Measurements from ENCODE around the gene ACTG1.

Gene ACTG1

GRCh38 chr17:81515530-81516041 lies 3.0 kb upstream of the ACTG1 start:
- DNase-seq, result no peak

DNA sequence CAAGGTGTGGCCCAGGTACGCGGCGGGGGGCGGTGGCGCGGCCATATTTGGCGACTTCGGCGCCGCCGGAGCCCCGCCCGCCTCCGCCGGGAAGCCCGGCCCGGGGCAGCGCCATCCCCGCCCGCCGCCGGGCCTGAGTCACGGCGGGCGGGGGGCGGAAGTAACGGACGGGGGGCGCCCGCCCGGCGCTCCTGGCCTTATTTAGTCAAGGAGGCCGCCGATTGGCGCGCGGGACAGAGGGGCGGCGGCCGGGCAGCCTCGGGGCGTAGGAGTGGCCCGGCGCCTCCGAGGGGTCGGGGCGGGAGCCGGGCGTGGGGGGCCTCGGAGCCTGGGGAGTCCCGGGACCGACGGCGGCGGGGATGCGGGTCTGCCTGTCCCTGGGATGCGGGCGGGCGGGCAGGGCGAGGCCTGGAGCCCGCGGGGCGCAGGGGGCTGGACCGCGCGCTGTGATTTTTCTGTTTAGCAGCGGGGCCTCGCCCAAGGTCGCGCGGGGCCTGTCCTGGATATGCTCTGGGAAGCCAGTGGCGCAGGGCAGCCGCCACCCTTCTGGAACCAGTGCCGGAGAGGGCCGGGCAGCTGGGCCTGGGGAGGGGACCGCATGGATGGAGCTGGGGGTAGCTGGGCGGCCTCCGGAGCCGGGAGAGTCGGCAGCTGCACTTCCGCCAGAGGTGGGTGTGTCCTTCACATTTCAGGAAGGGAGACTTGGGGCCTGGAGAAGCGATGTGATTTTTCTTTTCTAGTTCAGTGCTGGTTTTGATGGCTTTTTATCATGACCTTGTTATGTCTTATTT lies 2.3 kb upstream of the ACTG1 start:
- DNase-seq, result no peak

- no peak for DNase-seq
These were observed 1.8 kb upstream of the ACTG1 start for GRCh38 chr17:81514489-81514738.

DNA sequence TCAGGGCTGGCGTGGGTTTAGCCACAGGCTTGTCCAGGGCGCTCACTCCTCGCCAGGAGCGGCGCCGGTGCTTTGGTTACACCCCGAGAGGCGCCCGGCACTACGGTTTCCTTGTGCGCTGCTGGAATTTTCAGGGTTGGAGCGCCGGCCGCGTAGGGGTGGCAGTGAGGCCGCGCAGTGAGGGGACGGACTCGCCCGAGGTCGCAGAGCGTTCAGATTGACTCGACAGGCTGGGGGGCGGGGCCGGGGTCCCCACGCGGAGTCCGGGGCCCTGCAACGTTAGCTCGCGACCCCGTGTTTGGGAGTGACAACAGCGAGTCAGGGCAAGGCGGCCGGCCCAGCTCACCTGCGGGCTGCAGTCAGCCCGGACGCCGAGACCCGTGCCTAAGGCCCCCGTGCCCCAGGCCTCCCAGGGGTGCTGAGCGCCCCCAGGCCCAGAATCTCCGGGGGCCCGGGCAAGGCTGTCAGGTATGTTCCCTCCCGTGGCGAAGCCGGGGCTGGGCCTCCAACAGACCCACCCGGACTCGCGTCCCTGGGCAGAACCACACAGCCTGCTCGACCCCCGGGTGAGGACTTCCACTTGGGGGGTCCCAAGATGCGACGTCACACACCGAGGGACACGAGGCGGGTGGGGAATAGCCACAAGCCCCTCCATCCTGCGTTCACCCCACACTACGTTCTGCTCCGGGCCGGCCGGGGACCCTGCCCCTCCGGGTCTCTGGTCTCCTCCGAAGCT lies 1.3 kb upstream of the ACTG1 start:
- DNase-seq, result no peak

DNA sequence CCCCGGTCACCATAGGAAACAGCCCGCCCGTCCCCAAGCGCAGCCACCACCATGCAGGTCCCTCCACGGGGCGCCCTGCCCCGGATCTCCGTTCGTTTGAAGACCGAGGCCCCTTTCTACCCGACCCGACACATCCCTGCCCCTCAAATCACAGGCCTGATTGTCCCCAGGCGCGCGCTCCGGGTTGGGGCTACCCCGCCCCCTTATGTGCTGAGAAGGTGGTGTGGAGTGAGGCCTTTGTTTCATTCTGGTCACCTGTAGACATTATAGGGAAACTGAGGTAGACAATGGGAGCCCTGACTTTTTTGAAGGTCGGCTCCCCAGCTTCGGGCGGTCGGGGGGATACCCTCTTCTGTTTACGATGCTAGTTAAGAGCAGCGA lies 763 bp upstream of the ACTG1 start:
- DNase-seq, result peak; percentile 58

GRCh38 chr17:81511804-81512561 lies 616 bp downstream of the ACTG1 start:
- DNase-seq, result no peak

GRCh38 chr17:81511554-81511803 lies 1.1 kb downstream of the ACTG1 start:
- DNase-seq, result no peak

DNA sequence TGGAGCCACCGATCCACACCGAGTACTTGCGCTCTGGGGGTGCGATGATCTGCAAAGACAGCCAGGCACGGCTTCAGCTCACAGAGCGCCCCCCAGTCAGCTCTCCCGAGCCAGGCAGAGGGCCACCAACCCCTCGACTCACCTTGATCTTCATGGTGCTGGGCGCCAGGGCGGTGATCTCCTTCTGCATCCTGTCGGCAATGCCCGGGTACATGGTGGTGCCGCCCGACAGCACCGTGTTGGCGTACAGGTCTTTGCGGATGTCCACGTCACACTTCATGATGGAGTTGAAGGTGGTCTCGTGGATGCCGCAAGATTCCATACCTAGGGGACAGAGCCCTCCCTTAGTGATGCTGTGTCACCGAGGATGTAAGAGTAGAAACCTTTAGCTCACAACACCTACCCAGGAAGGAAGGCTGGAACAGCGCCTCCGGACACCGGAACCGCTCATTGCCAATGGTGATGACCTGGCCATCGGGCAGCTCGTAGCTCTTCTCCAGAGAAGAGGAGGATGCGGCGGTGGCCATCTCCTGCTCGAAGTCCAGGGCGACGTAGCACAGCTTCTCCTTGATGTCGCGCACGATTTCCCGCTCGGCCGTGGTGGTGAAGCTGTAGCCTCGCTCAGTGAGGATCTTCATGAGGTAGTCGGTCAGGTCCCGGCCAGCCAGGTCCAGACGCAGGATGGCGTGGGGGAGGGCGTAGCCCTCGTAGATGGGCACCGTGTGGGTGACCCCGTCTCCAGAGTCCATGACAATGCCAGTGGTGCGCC lies 1.6 kb downstream of the ACTG1 start:
- DNase-seq, result no peak

DNA sequence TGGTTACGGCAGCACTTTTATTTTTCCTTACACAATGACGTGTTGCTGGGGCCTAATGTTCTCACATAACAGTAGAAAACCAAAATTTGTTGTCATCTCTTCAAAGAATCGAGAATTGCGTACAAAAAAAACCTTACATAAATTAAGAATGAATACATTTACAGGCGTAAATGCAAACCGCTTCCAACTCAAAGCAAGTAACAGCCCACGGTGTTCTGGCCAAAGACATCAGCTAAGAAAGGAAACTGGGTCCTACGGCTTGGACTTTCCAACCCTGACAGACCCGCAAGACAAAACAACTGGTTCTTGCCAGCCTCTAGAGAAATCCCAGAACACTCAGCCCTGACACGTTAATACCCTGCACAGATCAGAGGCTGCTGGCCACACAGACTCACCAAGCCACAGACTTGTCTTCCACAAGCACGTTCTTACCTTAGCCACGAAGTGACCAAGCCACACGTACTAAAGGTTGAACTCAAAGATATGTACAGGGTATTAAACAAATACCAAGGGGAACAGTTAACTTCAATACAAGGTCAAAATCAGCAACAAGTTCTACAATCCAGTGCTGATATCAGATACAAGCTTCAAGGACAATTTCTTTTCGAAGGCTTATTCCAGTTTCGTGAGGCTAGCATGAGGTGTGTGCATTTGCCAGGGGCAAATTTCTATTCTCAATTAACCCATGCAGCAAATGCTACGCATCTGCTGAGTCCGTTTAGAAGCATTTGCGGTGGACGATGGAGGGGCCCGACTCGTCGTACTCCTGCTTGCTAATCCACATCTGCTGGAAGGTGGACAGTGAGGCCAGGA lies 2.4 kb downstream of the ACTG1 start:
- no peak for DNase-seq

- no peak for DNase-seq
These were observed 3.2 kb downstream of the ACTG1 start for GRCh38 chr17:81509207-81509971.

DNA sequence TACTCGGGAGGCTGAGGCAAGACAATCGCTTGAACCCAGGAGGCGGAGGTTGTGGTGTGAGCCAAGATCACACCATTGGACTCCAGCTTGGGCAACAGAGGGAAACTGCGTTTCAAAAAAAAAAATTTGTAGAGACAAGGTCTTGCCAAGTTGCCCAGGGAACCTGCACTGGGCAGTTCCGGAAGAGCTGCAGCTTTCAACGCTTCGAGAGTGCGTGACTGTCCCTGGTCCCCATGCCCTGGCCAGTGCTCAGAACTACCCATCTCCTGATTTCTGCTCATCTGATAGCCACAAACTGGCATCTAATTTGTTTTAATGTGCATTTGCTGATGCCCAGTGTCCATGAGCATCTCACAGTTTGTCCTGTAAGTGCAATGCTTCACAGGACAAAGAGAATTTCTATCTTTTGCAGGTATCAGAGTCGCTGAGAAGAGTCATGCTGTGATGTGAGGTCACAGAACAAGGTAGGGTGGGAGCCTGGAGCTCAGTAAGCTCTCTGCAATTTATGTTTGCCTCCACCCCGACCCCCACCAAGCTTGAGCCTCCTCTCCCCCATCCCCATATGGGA lies 3.9 kb downstream of the ACTG1 start:
- no peak for DNase-seq

GRCh38 chr17:81503619-81504018 lies 9.0 kb downstream of the ACTG1 start:
- DNase-seq, result no peak

GRCh38 chr17:81502471-81503017 lies 10.1 kb downstream of the ACTG1 start:
- no peak for DNase-seq

GRCh38 chr17:81500047-81500446 lies 12.6 kb downstream of the ACTG1 start:
- DNase-seq, result no peak

DNA sequence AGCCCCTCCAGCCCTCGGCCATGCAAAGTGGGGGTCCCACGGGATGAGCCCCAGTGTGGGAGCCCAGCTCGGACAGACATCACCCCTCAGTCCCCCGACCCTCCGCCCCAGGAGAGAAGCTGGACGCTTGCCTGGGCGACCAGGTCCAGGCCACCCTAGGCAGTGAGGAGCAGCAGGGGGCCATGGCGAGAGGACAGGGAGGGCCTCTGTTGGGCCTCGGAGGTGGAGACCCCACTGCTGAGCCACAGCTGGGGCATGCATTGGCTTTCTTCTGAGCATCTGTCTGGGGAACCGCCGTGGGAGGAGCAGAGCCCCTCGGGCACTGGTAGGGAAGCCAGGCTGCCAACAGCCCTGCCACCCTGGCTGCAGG lies 13.0 kb downstream of the ACTG1 start:
- no peak for DNase-seq

DNA sequence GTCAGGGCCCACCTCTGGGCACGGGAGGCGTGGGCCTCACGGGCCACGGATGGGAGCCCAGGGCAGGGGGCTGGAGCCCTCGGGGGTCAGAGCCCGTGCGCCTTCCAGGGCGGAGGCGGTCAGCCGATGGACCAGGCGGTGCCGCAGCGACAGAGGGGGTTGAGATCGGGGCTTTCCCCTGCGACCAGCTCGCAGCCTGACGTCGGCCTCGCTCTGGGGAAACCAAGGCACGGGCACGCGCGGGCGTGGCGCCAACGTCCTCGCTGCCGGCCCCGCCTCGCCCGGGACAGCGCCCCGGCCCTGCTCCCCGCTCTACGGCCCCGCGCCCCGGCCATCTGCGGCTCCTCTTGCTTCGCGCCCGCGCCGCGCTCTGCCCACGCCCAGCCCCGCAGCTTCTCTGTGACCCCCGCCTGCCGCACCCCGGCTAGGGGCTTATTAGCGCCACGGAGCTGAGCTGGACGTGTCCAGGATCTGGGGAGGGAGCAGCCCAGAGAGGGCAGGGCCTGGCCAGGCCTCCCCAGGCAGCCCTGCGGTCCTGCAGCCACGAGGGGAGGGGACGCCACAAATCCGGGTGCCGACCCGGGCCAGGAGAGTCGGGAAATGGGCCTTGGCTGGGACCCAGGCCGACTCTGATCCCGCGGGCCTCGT lies 13.5 kb downstream of the ACTG1 start:
- no peak for DNase-seq

DNA sequence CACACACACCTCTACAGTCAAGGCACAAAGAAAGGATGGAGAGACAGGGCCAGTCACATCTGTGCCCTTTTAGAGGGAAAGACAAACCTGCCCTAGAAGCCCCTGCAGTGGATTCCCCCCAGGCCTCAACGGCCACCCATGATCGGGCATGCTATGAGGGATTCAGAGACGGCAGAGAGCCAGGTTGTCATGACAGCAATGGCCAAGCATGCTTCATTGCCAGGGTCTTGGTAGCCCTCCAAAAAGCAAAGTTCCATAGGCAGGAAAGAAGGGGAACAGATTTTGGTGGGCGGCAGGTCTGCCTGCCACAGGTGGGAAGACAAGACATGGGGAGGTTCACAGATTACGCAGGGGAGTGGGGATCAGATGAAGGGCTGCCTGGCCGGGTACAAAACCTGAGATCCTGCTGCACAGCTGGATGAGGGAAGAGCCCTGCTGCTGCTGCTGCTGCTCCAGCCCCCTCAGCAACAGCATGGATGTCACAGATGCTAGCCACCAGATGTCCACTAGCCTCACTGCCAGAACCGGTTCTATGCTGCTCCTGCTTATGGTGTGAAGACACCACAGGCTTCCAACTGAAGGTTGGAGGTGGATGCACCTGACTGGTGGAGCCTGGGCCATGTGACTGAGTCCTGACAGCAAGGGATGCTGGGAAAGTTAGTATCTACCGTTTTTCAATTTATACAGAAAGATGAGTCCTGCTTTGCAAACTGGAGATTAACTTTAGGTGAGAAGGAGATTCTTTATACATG lies 17.8 kb downstream of the ACTG1 start:
- no peak for DNase-seq

- DNase-seq, result no peak
These were observed 19.2 kb downstream of the ACTG1 start for GRCh38 chr17:81493198-81494038.

GRCh38 chr17:81492706-81493105 lies 19.9 kb downstream of the ACTG1 start:
- DNase-seq, result no peak

All from NCI-H2081 treated with DMSO at 0.1 percent for 48 hours (cell line).